HG03442 (cell line): ENCODE results near the gene GAS7.
"Not testable (repeated sequence)": the region's sequence is repeated elsewhere in the genome, so short reads cannot be mapped to it uniquely, and the experiment has no call there.

Source experiments
- ATAC-seq: cut with Tn5 transposase; IDR thresholded peaks from one replicate; pipeline ENCODE4 v1.9.1; 2021; ENCODE audit warnings: mild to moderate bottlenecking, moderate library complexity; ENCODE audit not compliant: unreplicated experiment

The GAS7 gene

DNA sequence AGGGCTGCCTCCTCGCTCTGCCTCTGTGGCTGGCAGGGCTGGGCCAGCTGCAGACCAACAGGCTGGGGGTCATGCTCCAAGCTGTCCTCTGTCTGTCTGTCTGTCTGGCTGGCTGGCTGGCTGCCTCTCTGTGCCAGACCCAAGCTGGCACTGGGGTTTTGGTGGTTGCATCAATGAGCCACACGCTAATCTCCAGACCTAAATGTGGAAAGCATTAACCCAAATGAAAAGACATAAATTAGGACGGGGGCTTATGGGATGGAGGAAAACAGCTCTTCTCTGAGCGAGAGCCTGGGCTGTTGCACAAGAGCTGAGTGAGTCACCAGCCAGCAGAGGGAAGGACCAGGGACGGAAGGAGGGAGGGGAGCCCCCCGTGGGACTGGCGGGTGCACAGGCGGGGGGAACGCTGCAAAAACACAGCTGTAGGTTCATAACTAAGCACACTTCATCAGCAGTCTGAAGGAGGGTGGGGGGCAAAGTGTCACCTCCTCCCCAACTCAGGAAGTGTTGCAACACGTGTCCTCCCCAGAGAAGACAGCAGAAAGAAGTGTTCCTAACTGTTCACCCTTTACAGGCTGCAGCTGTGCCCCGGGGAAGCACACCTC, 83.4 kb downstream of the GAS7 start:
- ATAC-seq, result peak; percentile 47

DNA sequence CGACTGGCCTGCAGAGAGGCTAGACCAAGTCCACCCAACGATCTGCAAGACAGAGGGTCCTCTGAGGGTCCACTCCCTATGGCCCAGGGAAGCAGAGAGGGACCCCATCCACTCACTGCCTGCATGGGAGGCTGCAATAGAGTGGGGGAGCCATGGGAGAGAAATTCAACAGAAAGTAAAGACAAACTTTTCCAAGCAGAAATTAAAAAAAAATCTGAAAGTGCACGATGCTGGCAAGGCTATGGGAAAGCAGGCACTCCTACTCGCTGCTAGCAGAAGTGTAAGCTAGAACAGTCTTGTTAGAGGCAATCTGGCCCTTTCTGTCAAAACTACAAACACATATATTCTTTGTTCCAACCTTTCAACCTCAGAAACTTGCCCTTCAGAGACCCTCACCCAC, 85.4 kb downstream of the GAS7 start:
- no peak for ATAC-seq

DNA sequence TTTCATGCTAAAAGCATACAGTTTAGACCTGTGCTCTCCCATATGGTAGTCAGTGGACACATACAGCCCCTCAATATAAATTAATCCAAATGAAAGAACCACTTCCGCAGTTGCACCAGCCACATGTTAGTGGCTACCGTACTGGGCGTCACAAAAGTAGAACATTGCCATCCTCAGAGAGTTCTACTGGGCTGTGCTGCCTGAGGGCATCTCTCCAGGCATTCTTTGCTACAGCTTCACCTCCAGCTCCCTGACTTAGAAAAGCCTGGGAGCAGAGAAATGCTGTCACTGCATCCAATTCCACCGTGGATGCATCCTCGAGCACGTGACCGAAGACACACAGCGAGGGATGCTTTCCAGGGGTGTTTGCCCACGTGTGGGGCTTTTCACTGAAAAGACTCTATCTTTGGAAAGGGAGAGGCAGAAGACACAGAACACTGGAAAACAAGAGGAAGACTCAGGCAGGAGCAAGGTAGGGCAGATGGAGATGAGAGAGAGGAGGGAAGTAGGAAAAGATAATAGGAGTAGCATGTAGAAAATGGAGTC, 86.4 kb downstream of the GAS7 start:
- no peak for ATAC-seq

DNA sequence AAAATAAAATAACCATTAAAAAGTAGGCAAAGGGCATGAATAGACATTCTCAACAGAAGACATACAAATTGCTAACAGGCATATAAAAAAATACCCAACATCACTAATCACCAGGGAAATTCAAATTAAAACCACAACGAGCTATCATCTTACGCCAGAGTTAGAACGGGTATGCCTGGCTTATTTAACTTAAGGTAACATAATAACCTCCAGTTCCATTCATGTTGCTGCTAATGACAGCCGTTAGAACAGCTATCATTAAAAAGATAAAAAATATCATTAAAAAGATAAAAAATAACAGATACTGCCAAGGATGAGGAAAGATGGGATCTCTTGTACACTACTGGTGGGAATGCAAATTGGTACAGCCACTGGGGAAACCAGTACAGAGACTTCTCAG, 89.3 kb downstream of the GAS7 start:
- no peak for ATAC-seq

DNA sequence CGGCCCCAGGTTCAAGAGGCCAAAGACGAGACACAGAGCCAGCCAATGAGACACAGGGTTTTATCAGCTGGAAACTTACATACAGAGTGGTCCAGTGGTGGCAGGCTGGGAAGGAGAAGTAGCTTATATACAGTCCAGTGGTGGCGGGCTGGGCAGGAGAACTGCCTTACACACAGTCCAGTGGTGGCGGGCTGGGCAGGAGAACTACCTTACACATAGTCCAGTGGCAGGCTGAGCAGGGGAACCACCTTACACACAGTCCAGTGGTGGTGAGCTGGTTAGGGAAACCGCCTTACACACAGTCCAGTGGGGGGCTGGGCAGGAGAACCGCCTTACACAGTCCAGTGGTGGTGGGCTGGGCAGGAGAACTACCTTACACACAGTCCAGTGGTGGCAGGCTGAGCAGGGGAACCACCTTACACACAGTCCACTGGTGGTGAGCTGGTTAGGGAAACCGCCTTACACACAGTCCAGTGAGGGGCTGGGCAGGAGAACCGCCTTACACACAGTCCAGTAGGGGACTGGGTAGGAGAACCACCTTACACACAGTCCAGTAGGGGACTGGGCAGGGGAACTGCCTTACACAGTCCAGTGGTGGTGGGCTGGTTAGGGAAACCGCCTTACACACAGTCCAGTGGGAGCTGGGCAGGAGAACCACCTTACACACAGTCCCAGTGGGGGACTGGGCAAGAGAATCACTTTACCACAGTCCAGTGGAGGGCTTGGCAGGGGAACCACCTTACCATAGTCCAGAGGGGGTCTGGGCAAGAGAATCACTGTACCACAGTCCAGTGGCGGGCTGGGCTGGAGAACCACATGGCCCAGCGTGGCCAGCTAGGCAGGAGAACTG, 90.9 kb downstream of the GAS7 start:
- ATAC-seq, result no peak

DNA sequence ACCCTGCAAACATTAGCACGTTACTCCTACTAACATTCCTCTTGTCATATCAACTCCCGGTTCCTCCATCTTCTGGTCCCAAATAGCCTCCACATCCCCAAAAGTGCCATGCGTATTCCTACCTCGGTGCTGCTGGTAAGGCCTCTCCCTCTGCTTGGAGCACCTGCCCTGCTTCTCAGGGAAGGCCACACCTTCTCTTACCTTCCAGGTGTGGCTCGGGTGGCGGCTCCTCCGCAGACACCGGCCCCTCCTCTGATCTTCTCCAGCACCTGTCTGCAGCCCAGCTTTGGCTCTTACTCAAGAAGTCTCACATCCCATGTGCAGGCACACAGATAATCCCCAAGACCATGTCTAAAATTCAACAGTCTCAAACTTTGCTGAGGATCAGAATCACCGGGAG, 92.3 kb downstream of the GAS7 start:
- no peak for ATAC-seq

DNA sequence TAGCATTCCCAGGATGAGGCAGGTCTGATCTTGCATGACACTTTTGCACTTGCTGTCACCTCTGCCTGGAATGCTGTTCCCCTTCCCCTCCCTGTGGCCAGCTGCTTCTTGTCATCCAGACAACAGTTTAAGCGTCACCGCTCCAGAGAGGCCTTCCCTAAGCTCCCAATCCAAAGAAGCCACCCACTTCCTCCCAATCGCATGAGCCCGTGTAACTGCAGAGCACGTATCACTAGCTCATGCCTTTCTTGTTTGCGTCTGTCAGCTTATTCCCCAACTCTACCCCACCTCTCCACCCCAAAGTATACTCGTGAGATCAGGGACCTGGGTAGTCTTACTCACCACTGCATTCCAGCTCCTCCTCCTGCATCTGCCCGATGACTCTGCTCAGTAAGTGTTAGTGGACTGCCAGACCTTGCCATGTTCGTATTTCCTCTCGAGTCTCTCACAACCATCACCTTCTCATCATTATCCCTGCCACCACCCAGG, 92.8 kb downstream of the GAS7 start:
- ATAC-seq, result no peak

DNA sequence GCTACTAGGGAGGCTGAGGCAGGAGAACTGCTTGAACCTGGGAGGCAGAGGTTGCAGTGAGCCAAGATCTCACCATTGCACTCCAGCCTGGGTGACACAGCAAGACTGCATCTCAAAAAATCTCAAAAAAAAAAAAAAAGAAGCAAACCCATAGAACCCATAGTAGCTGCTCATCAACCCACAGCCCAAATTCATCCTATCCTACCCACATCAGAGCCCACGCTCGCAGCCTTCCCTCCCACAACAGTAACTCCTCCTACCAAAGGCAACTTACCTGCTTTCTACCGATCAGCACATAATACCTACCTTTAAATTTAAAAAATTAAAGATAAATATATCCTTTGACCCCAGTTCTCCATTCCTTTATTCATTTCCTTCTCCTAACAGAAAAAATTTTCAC, 94.7 kb downstream of the GAS7 start:
- ATAC-seq, result no peak

DNA sequence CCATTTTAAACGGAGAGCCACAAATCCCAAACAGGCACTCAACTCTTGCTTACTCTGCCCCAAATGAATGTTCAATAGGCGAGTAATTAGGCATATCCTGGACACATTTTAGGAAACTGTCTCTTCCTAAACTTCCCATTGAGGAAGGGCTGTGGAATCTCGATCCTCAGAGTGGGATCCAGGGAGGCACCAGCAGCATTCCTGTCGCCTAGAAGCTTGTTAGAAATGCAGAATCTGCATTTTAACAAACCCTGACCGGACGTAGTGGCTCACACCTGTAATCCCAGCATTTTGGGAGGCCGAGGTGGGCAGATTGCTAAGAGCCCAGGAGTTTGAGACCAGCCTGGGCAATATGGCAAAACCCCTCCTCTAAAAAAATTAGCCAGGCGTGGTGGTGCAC, 95.6 kb downstream of the GAS7 start:
- no peak for ATAC-seq

DNA sequence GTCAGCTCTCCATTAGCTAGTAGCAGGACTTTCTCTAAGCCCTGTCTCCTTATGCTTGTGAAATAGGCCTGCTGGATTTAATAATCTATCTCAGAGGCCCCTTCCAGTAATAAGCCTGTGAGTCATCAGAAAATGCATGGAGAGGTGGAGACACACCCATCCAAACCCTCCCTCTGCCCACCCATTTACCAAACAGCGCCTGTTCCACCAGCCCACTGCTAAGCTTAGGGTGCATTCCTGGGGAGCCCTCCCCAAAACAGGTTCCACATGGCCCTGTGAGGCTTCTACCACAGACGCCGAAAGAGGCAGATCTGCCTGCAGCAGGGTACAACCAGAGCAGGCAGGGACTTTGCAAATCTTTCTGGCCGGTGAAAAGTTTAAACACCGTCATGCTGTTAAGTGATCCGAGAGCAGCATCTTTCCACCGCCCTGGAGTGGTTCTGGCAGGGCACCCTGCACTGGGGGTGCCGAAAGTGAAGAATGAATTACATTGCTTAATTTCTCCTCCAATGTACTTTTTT, 99.3 kb downstream of the GAS7 start:
- no peak for ATAC-seq

DNA sequence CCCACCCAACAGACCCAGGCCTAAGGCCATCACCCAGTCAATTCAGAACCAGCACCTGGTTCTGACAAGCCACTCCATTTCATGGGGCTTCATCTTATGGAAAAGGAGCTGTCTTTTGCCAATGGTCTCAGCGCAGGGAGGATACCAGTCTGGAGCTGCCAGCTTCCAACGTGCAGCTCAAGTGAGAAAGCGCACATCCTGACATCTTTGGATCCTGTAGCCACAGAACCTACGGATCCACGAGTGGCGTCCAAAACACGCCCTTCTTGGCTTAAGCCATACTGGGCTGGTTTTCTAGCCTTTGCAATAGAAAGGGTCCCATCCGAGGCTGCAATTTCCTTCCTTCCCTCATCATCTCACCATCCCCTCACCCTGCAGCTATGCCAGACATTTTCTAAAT, 101.8 kb downstream of the GAS7 start:
- ATAC-seq, result no peak

DNA sequence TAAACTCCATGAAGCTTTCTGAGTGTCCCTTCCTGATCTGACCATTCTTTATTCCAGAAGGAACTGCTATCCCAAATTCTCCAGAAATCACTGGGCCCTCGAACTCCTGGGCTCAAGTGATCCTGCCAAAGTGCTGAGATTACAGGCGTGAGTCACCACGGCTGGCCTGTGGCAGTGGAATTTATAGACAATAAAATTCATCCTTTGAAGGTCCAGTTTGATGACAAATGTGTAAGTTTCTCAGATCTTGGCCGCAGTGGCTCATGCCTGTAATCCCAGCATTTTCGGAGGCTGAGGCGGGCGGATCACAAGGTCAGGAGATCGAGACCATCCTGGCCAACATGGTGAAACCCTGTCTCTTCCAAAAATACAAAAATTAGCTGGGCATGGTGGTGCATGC, 103.1 kb downstream of the GAS7 start:
- ATAC-seq, result not testable (repeated sequence)

DNA sequence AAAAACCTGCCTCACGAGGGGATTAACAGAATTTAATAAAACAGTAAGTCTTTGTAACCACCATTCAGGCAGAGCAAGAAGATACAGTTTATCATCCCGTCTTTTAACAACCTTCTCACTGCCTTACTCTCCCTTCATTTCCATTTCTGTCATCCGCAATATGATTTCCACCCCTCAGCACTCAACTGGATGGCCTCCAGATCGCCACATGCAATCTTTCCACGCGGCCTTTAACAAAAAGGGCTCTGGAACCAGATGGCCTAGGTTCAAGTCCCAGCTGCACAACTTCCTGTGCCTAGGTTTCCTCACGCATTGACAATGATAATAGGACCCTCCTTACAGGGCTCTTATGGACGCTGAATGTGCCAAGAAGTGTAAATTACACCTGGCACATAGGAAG, 103.6 kb downstream of the GAS7 start:
- no peak for ATAC-seq

DNA sequence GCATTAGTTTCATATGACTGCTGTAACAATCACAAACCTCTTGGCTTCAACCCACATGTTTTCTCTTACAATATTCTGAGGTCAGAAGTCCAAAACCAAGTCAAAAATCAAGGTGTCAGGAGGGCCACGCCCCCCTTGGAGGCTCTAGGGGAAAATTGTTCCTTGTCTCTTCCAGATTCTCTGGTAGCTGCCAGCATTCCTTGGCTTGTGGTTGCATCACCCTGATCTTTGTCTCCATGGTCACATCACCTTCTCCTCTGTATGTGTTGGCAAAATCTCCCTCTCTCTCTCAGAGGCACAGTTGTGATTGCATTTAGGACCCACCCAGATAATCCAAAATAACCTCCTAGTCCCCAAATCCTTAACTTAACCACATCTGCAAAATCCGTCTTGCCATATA, 105.8 kb downstream of the GAS7 start:
- ATAC-seq, result no peak

DNA sequence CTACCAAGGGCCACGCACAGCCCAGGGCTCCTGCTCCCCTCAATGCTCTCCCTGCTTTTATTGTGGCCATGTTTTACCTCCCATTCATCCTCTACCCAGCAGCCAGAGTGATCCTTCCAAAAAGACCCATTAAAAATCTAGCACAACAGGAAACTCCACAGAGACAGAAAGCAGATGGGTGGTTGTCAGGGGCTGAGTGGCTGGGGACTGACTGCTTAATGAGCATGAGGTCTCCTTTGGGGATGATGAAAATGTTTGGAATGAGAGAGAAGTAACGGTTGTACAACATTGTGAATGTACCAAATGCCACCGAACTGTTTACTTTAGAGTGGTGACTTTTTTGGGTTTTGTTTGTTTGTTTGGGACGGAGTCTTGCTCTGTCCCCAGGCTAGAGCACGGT, 107.4 kb downstream of the GAS7 start:
- no peak for ATAC-seq

DNA sequence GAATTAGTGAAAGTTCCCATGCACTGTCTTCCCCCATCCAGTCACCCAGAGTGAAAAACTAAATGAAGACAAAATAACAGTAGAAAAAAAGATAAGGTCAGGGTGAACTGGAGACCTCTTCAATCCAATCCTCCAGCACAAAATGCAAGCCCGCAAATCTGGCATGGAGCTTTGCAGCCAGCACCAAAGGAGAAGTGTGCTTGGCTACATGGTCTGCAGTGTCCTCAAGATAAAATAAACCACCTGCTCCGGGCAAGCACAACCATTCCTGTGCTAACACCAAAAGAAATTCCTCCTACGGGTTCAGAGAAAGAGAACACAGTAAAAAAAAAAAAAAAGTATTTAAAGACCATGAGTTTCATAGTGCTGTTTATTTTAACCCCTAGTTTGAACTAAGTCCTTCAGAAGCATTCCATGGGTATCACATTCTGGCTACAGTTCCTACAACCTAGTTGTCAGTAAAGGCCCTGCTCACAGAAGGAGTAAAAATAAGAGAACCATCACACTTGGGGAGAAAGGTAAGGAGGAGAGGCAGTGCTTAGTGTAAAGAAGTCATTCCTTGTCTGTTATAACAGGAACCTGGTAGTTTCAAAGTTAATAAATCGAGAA, 109.1 kb downstream of the GAS7 start:
- no peak for ATAC-seq

DNA sequence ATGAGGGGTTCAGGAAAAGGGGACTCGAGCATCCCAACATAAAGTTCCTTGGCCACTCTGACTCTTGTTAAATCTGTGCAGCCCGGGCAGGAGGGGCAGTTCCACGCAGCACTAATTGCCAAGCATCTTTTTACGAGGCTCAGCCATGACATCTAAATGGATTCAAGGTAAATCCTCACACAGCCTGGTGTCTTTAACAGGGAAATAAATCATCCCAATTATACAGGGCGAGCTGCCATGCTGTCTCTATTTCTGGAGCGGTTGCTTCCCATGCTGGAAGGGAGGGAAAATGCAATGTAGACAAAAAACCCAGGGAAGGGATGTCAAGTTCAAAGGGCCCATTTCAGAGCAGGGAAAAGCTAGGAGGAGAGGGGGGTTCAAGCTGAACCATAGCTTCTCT, 110.0 kb downstream of the GAS7 start:
- ATAC-seq, result no peak

DNA sequence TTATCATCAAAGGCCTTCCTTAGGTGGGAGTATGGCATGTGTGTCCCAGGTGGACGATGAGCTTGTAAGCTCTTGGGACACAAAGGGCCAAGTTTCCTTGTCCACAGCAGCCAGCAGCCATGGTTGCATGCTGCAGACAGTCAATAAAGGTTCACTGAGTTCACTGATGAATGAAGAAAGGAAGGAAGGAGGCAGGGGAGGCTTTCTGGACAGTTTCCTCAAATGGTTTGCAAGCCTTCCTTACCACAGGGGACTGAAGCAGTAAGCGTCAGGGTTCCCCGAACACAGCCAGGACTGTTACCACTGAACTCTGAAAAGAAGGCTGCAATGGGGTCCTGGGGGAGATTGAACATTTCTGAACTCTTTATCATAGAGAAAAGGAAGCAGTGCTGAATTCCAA, 111.1 kb downstream of the GAS7 start:
- ATAC-seq, result no peak

DNA sequence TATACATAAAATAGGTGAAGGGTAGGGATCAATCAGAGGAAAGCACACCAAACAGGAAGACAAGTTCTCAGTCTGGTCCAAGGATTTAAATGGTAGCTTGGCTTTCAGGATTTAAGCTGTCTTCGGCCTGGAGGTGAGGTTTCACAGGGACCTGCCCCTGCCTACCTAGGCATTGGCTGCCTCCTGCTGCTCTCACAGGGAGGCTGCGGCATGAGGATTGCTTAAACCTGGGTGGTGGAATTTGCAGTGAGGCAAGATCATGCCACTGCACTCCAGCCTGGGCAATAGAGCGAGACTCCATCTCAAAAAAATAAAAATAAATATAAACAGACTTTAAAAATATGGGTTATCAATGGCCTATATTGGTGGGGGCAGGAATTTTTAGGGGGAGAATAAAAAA, 114.5 kb downstream of the GAS7 start:
- no peak for ATAC-seq

DNA sequence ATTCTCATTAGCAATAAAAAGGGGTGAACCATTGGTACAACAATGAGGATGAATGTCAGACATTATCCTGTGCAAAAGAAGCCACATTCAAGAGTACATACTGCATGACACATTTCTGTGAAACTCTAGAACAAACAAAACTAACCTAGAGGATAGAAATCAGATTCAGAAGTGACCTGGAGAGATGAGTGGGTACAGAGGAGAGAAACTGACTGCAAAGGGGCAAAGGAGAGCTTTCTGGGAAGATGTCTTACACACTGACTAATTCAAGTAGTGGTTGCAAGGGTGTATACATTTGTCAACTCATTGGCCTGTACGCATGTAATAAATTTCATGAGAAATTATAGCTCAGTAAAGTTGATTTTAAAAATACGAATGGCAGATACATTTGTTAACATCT, 115.6 kb downstream of the GAS7 start:
- ATAC-seq, result no peak

DNA sequence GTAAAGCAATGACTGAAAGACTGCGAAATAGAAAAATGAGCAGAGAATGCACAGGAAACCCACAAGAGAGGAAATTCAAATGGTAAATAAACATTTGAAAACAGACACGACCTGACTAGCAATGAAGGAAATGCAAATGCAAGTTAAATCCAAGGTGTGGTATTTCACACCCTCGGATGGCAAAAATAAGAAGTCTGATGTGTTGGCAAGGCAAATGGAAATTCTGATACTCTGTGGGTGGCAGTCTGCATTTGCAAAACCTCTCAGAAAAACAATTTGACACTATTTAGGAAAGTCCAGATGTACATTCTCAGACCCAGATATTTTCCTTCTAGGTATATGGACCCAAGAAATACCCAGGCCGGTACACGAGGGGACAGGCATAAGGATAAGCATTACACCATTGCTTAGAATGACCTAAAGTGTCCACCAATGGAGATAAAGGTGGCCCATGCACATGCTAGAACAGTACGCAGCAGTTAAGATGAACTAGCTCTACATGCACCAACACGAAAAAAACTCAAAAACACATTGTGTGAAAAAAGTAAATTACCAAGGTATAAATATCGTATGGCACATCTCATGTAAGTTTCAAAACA, 116.7 kb downstream of the GAS7 start:
- ATAC-seq, result no peak
